Stimulated activated naive CD4-positive, alpha-beta T cell (primary cell): Measurements from ENCODE around the gene MAP6D1.

Experiments
- DNase-seq, 6 experiments: peaks; one replicate each; lab custom pipeline; 2025; lab: John Stamatoyannopoulos, UW

MAP6D1 gene

DNA sequence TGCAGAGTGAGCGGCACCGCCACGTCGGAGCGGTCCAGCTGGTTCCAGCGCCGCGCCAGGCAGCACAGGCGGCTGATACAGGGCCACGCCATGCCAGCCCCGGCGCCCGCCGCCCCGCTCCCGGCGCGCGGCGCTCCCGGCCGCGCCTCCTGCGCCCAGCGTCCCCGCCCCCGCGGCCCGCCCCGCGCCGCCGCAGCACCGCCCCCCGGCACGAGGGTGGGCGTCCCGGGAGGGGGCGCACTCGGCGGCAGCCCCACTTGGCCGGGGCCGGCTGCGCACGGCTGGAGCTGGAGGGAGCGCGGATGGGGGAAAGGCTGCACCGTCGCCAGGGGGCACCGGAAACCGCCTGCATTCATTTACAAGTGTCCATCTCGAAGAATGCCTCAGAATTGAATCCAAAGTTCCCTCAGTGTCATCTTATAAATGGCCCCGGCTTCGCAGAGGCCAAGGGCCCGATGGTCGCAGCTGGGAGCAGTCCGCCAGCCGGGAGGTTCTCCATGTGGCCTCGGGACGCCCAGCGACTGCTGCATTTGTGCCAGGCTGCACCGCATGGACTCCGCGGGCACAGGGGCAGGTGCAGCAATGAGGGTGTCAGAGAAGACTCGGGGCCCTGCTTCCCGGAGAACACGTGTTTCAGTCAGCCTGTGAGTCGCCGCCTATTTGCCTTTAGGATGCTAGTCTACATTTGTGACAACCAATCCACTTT is at the start of gene MAP6D1:
MAP6D1 (minus strand) TSS at position 122 of the 706 bp plus-strand sequence; CDS start at position 92, 30 bp downstream.
- peak; percentile 8 to 56 (median 24) for DNase-seq

DNA sequence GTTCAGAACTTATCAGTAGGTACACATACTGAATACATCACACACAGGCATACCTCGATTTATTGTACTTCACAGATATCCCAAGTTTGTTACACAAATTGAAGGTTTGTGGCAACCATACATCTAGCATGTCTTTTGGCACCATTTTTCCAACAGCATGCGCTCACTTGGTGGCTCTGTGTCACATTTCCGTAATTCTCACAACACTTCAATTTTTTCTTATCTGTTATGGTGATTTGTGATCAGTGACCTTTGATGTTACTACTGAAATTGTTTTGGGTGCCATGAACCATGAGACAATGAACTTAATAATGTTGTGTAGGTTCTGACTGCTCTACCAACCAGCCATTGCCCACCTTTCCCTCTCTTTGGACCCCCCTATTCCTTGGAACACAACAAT is 48.5 kb upstream of the MAP6D1 start:
- DNase-seq = no peak

DNA sequence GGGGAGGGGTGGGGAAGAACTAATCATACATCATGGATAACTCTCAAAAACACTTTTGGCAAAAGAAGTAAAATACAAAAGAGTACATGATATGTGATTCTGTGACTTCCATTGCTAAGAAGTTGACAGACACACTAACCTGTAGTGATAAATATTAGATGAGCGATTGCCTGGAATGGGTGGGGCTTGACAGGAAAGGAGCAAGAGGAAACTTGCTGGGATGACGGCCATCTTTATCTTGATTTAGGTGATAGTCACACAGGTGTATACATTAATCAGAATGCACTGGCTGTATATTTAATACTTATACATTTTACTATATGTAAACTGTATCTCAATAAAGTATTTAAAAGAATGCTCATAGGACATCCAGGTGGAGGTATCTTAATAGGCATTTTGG is 46.2 kb upstream of the MAP6D1 start:
- no peak for DNase-seq

DNA sequence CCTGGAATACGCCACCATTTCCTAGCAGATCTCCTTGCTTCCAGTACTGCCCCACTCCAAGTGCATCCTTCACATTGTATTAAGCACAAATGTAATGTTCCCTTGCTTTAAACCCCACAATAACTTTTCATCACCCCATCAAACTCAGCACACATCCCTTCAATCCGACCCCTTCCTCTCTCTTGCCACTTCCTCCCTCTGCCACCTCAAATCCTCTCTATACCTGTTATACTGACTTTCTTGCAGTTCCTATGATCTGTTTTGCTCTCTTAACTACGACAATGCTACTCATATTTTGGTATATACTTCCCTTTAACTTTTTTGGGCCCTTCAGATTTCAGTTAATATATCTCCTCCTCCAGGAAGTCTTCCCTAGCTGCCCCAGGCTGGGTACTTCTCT is 45.2 kb upstream of the MAP6D1 start:
- DNase-seq = peak in 3 of 6 experiments; percentile 34 to 44 (median 34)

DNA sequence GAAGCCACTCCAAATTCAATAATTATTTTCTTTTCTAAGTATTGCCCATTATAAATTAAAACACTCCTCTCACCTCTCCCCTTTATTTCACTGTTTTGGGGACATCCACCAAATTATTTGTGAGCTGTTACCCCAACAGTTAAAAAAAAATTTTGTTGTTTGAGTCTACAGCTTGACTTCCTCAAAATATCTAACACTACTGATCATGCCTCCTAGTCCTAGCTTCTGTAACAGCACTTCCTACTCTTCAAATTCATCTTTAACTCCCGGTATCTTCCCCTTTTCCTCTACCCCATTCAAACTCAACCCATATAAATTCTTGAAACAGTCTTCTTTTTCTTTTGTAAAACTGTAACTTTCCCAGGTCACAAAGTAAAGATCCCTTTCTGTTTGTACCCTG is 43.4 kb upstream of the MAP6D1 start:
- no peak for DNase-seq

DNA sequence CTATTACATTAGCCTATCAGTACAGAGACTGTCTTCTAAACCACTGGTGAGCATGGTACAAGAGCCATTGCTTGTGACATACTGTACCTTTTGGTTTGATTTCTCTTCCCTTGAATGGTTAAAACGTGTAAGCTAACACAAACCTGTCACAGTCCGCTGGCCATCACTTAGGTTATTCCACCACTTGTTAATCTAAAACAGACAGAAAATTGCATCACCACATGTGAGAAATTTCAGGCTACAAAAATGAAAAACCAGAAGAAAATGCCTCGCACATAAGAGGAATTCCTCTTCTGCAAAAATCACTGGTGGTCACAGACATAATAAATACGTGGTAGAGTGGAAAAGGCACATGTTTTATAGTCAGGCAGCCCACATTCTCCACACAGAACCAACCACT is 37.2 kb upstream of the MAP6D1 start:
- DNase-seq = no peak

DNA sequence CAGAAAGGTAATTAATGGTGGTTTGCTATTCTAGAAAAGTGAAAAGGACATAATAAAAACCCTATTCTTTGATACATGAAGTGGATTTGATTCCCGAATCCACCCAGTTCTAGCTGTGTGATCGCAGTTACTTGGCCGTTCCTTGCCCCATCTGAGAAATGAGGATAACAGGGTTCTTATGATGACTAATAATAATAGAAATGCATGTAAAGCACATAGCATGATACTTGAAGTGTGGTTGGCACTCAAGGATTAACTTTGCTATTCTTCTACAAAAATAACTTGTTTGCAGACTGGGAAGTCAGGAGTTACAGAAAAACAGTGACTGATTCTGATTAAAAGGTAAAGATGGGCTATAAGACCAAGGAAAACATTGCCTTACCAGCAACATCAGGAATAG is 32.5 kb upstream of the MAP6D1 start:
- DNase-seq = no peak

DNA sequence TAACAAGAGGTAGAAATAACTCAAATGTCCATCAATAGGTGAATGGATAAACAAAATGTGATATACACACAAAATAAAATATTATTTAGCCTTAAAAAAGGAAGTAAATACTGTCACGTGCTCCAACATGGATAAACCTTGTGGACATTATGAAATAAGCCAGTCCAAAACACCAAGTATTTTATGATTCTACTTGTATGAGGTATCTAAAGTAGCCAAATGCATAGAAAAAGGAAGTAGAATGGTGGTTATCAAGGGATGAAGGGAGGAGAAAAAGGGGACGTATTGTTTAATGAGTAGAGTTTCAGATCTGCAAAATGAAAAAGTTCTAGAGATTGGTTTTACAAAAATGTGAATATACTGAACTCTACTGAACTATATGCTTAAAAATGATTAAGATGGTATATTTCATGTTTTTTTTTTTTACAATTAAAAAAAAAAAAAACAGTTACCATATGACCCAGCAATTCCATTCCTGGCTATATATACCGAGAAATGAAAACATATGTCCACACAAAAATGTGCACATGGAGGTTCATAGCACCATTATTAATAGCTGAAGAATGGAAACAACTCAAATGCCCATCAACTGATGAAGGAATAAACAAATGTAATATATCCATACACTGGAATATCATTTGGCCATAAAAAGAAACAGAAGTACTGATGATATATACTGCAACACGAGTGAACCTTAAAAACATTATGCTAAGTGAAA is 29.1 kb upstream of the MAP6D1 start:
- DNase-seq = no peak

DNA sequence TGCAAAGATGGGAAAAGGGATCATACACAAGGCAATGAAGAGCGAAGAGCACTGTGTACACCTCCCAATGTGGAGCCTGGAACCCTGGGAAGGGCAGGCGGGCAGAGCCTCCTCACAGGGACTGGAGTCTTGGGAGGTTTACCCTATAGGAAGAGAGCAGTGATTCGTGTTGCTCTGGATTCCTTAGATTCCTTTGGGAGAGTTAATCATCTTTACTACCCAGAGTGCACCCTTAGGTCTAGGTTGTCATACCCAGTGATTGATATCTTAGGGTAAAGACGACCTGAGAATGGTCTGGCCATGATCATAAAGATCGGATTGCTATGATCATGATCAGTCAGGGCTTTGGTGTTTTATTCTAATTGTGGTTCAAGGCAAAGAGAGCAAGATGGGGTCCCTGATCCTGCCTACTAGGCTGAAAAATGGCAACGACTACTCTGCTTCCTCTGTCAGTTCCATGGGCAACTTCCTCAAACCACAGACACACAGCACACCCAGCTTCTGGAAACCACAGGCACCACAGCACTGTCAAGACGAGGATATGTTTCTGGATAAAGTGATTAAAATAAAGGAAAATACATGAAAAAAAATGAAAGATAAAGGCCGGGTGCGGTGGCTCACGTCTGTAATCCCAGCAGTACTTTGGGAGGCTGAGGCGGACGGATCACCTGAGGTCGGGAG is 20.4 kb upstream of the MAP6D1 start:
- no peak for DNase-seq

DNA sequence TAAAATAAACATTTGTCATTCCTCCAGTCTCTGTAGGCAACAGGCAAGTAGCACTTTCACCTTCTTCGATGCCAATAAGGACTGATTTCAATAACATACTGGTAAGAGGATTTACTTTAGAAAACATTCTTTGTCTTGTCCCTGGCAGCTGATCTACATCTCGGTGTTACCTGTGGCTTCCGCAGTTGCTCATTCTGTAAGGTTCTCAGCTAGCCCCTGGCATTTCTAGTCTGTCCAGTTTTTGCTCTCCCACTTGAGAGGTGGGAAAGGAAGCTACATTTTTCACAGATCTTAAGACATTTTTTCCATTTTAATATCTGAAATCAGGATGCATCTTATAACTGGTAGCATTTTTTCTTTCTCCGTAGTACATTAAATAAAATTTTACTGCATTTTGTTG is 19.7 kb upstream of the MAP6D1 start:
- DNase-seq = no peak

DNA sequence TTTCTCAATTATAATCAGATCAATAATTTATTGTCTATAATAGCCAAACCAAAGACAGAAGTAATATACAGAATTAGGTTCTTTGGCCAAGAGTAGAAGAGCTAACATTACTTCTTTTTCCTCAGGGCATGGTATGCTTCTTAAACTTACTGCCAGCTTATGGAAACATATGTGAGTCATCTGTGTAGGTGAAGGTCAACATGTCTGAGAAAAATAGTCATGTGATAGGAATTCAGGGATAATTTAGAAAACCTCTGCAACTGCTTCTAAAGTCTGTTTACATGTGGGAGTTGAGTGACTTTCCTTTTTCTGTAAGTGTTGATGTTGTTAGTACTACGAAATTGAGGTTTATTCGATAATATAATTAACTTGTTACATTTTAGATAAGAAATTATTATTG is 19.2 kb upstream of the MAP6D1 start:
- no peak for DNase-seq

DNA sequence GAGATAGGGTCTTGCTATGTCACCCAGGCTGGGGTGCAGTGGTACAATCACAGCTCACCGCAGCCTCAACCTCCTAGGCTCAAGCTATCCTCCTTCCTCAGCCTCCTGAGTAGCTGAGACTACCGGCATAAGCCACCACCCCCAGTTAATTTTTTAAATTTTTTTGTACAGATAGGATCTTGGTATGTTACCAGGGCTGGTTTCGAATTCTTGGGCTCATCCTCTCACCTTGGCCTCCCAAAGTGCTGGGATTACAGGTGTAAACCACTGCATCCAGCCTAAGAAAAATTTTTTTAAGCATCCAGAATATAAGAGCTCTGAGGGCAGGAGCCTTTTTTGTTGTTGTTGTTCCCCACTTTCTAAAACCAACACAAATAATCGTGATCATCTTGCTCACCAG is 14.4 kb upstream of the MAP6D1 start:
- no peak for DNase-seq

DNA sequence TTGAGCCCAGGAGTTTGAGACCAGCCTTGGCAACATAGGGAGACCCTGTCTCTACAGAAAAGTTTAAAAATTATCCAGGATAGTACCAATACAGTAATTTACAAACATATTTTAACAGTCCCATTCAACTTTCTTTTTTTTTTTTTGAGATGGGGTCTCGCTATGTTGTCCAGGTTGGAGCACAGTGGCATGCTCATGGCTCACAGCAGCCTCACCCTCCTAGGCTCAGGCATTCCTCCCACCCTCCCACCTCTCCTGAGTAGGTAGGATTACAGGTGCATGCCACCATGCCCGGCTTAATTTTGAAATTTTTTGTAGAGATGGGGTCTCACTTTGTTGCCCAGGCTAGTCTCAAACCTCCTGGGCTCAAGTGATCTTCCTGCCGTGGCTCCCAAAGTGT is 12.5 kb upstream of the MAP6D1 start:
- no peak for DNase-seq

DNA sequence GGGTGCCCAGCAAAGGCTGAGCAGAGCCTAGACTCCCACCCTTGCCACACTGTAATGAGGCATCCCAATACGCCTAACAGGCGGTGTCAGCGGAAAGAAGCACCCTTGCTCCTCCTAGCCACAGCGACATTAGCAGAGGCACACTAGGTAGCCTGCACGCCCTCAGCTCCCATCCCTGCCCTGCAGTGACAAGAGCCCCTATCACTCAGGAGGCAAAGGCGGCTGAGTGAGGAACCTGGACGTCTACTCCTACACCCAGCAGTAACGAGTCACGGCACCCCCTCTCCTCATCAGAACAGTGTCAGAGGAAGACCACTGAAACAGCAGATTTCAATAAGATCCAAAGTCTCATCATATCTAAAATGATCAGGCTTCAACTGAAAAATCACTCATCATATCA is 12.0 kb upstream of the MAP6D1 start:
- DNase-seq = no peak

DNA sequence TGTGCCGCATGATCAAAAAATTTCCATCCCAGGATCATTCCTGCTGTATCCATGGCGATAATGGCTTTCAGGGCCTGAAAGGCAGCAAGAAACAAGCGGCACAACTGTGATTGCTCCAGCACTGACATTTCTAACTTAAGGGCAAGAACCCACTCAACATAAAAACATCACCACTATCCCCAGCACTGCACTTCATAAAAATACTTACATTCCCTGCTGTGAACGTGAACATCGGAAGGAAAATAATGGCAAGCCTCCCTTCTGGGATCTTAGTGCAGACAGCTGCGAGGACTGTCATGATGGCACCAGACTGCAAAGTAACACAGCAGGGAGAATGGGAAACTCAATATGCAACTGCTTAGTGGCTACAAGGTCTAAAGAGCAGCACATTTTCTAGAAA is 8.1 kb upstream of the MAP6D1 start:
- DNase-seq = no peak

DNA sequence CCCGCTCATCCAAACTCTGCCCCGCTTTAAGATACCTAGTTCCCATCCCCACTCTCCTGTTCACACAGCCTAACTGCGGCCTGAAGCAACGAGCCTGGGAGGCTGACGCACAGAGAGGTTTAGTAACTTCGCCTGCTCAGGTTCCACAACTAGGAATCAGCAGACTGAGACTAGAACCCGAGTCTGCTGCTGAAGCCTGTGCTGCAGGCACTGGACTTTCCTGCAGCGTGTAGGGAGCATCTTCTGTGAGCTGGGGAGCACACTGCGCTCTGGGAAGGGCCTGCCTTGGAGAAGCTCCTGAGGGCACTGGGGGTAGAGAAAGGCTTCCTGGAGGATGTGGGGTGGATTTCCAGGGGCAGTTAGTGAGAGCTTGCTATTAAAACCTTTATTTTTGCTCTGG is 4.8 kb upstream of the MAP6D1 start:
- no peak for DNase-seq

DNA sequence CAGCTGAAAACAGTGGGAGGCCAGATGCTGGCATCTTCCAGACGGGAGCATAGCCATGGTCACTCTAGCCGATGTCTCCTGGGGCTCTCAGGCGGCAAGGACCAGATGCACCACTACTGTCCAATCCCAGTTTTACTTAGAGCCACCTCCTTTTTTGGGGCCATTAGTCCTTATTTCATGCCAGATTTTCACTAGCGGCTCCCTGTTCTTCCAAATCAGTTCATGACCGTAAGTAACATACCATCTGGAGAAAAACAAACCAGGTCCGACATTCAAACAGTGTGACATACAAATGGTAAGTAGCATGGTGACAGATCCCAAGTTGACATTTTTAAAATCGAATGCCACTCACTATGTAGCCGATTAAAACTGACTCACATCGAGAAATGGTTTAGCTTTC is 4.1 kb upstream of the MAP6D1 start:
- no peak for DNase-seq

DNA sequence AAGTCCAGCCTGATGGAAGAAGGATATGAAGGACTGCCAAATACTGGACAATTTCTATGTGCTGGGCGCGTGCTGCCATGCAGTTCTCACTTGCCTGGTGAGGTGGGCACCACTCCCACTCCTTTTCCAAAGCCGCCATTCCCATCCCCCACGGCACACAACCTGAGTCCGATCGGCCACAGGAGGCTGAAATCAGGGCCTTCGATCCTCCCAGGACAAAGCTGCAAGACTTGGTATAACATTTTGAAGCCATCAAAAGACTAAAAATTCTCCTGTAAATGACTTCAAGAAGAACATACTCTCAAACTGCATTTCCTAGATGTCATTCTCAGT is 3.1 kb upstream of the MAP6D1 start:
- no peak for DNase-seq

DNA sequence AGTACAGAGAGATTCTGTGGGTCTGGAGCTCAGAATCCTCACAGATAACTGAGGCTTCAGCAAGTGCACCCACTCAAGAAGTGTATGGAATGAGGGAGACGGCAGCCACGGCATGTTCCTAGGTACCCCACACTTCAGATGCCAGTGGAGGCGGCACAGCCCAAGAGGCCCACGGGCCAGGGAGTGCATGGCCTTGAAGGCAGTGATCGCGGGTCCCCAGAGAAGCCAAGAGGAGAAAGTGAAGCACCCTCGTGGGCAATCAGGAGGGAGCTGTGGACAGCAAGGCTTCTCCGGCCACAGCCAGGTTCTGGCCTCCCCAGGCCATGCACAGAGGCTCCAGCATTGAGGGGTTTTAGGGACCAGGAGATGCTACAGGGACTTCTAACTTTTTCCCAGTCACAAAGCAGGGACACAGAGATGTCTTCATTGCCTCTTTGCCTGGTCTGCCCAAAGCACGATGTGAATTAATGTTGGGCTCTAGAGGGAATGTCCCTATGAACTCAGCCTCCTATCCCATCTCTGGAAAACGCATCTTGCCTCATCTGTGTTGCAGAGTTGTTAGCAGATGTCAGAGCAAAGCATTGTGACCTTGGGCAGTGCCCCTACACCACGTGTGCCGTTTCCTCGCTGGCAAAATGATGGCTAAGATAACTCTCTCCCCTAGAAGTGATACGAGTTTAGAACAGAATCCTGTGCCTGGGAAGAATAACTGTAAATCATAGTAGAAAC is 2.6 kb upstream of the MAP6D1 start:
- DNase-seq = no peak

DNA sequence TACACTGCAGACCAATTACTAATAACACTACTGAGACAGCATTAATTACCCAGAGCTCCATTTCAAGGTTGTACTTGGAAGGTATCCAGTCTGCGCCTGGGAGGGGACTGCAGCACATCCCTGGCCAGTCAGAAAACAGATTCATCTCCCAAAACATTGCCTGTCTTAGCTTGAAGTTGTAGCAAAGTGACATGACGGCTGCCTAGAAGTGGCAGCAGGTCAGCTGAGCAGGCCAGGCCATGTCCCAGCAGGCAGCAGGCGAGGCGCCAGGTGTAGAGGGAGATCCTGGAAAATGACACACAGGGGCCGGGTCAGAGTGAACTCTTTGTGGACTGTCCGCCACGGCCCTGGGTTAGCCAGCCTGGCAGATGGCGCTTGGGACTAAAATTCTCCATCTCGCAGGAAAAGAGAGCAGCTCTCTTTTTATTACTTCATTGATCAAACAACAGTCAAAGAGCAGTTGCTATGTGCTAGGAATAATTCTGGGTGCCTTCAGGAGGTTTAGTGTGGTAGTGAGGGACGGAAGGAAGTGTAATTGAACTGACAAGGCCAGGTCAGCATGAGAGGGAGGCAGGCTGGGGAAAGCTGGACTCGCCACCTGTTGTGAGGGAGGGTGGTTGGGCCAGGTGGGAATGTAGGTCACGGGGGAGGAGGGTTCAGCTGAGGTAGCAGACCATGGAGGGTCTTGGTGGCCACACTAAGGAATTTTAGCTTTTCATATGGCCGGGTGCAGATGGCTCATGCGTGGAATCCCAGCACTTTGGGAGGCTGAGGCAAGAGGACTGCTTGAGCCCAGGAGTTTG is 1.3 kb upstream of the MAP6D1 start:
- DNase-seq = peak in 1 of 6 experiments; percentile 2

DNA sequence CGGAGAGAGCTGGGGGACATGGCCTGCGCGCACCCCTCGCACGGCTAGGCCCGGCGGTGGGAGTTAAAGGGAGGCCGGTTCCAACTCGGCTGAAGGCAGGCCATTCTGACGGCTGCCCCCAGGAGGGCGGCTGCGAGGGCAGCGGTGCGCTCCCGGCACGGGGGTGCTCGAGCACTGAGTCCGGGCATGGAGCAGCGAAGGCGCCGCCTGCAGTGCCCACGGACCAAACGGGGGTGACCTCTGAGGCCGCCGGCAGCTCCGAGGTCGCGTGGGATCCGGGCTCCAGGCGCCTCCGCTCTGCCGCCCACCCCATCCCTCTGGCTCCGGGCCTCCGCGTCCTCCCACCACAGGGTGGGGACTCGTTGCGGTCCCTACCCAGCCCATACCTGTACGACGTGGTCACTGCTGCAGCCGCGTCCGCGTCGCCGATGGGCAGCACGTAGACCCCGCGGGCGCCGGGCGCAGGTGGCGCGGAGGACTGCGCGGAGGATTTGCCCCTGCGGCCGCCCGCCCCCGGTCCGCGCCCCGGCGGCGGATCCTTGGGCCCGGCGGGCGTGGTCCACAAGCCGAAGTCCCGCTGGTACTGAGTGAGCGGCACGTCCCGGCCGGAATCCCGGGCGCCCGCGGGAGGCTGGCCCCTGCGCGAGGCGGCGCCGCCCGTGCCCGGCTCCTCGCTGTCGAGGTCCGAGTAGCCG is 469 bp downstream of the MAP6D1 start:
- peak in 3 of 6 experiments; percentile 6 to 19 (median 16) for DNase-seq
